Spleen (tissue), 11 donors: ENCODE data around the gene RAB30. TPM values are rescaled to one million over a fixed set of nuclear protein-coding genes. Genes with fewer than 3 reads are reported as not detected.

Source experiments
- DNase-seq: peaks from one replicate; pipeline ENCODE4 v3.0.0-alpha.2; 2020
- H3K27ac ChIP-seq, 8 donors: fragments of 200-600 bp; sonication (generic) in 7 of 8; 1 replicate in 4 of 8; 2 replicates in 4 of 8; pipeline versions ENCODE4 v1.5.0 to v1.8.0; 2016 to 2021; ENCODE audit warnings: inconsistent platforms in 4 of 8, mild to moderate bottlenecking in 4 of 8, moderate library complexity in 1 of 8
- H3K27me3 ChIP-seq, 7 donors: fragments of 200-600 bp; sonication (generic) in 6 of 7; replicated peaks in 1 of 7; 1 replicate in 4 of 7; 2 replicates in 3 of 7; pipeline versions ENCODE4 v1.5.0 to v1.8.0; 2016 to 2021; ENCODE audit warnings: inconsistent platforms in 3 of 7, mild to moderate bottlenecking in 1 of 7
- H3K36me3 ChIP-seq, 6 donors: fragments of 200-600 bp; sonication (generic) in 5 of 6; 1 replicate in 4 of 6; 2 replicates in 2 of 6; pipeline versions ENCODE4 v1.5.0 to v1.8.0; 2016 to 2021; ENCODE audit warnings: inconsistent platforms in 2 of 6
- H3K4me1 ChIP-seq, 6 donors: fragments of 200-600 bp; sonication (generic) in 5 of 6; 1 replicate in 3 of 6; 2 replicates in 3 of 6; pipeline versions ENCODE4 v1.5.0 to v1.8.0; 2016 to 2021; ENCODE audit warnings: inconsistent platforms in 3 of 6
- H3K4me3 ChIP-seq, 8 donors: fragments of 200-600 bp; sonication (generic) in 7 of 8; 1 replicate in 4 of 8; 2 replicates in 4 of 8; pipeline versions ENCODE4 v1.5.0 to v1.8.0; 2016 to 2021; ENCODE audit warnings: inconsistent platforms in 4 of 8, mild to moderate bottlenecking in 4 of 8, moderate library complexity in 2 of 8
- H3K9me3 ChIP-seq, 8 donors: fragments of 200-600 bp; sonication (generic) in 7 of 8; 1 replicate in 4 of 8; 2 replicates in 4 of 8; pipeline versions ENCODE4 v1.5.0 to v1.8.0; 2016 to 2021; ENCODE audit warnings: inconsistent platforms in 4 of 8
- CTCF ChIP-seq, 11 experiments: fragments of 200-600 bp in 7 of 11; fragments of 450-650 bp in 4 of 11; sonication (generic) in 4 of 11; IDR thresholded peaks in 8 of 11; conservative IDR thresholded peaks in 3 of 11; 1 replicate in 7 of 11; 2 replicates in 4 of 11; pipeline versions ENCODE4 v1.4.0 to v1.8.0; 2016 to 2021; ENCODE audit warnings: antibody characterized with exemption in 11 of 11, inconsistent platforms in 4 of 11, mild to moderate bottlenecking in 1 of 11
- POLR2A ChIP-seq, 3 donors: fragments of 450-650 bp; IDR thresholded peaks; one replicate each; pipeline ENCODE4 v1.5.1; 2017; ENCODE audit warnings: antibody characterized with exemption in 3 of 3, mild to moderate bottlenecking in 1 of 3
- POLR2AphosphoS5 ChIP-seq, 3 donors: sonication (generic); formaldehyde crosslinking; IDR thresholded peaks; one replicate each; pipeline ENCODE4 v1.5.1; 2017; ENCODE audit warnings: antibody characterized with exemption in 3 of 3
- WGBS, 5 donors: extraction: QIAGEN DNeasy Blood & Tissue Kit in 3 of 5; methylation state at CpG; one replicate each; pipeline versions ENCODE4 v1.1.5 to v1.1.7; 2013 to 2018; 5-methylcytosine and 5-hydroxymethylcytosine counted together
- intact Hi-C: fragments of 100-400 bp; cut with DNase I; formaldehyde crosslinking; loops from one replicate; pipeline ENCODE4 v1.15.0; 2023; ENCODE audit warnings: low total_unique reads
- polyA plus RNA-seq, 3 donors: library from polyadenylated mRNA; stranded (reverse); fragments of 200-250 nt; gene quantifications; one replicate each; pipeline ENCODE4 v1.2.1, GENCODE V29; 2013
- total RNA-seq, 7 donors: library from RNA; depleted of rRNA in 3 of 7; stranded (reverse); fragments of >200 nt in 3 of 7; fragmentation: NEBNext Ultra II Directional in 4 of 7; extraction: Animal tissue kit (Norgen Biotek cat#: 25700) in 4 of 7; gene quantifications; one replicate each; pipeline versions ENCODE4 v1.1.0 to v1.2.1, GENCODE V29; 2016 to 2021
- donor health status: healthy with polysubstance abuse.
- donor health status: DM: no; HTN: no; CAD: no; lungs with moderate emphysema.
- donor health status: DM: no; HTN: no; CAD: no.
- donor health status: Bipolar disorder and iron deficiency.
- donor health status: healthy.
- donor health status: DM: no; HTN: no; CAD: no.
- donor health status: DM: yes; HTN: yes; CAD: no.

The RAB30 gene
- total and polyA plus RNA-seq, 10 donors, result 3.8 to 42.8 (median 29.8) TPM

- H3K4me3 ChIP-seq, result no peak overlapping the region
- peaks cover 0 to under 1% (median 0%) of the 10 kb centered on the region in 6 donors for H3K36me3 ChIP-seq
- 77 to 93% (median 82%) methylated on average over 2 to 3 of the region's 3 CpGs for WGBS, 5 donors
- intact Hi-C loops, result no loop called here
- H3K4me1 ChIP-seq, result peaks cover 4 to 72% (median 23%) of the 10 kb centered on the region in 6 donors
- H3K9me3 ChIP-seq, result no peaks in the 10 kb centered on the region
- H3K27me3 ChIP-seq, result no peaks in the 10 kb centered on the region
- no peak for DNase-seq
- no peak overlapping the region for H3K27ac ChIP-seq
- TF ChIP-seq CTCF (IDR thresholded peaks at IDR 0.05 in 8 of 11, conservative IDR thresholded peaks at IDR 0.05 in 3 of 11) (no peak), POLR2A (IDR thresholded peaks at IDR 0.05) (no peak), POLR2AphosphoS5 (IDR thresholded peaks at IDR 0.05) (no peak)
Observed at GRCh38 chr11:83002053-83002452, 69.6 kb downstream of the RAB30 start.

- TF ChIP-seq CTCF (IDR thresholded peaks at IDR 0.05 in 8 of 11, conservative IDR thresholded peaks at IDR 0.05 in 3 of 11) (no peak), POLR2A (IDR thresholded peaks at IDR 0.05) (no peak), POLR2AphosphoS5 (IDR thresholded peaks at IDR 0.05) (no peak)
- Histone ChIP-seq H3K27ac (no peak overlapping the region), H3K27me3 (no peaks in the 10 kb centered on the region), H3K9me3 (no peaks in the 10 kb centered on the region), H3K4me3 (no peak overlapping the region), H3K36me3 (peaks cover 0 to 5% (median 0%) of the 10 kb centered on the region in 6 donors), H3K4me1 (peaks cover 0 to 76% (median 19%) of the 10 kb centered on the region in 6 donors)
- 90 to 96% (median 94%) methylated on average over 6 of the region's 6 CpGs for WGBS, 5 donors
- DNase-seq, result no peak
- intact Hi-C loops, result no loop called here
Observed at GRCh38 chr11:83000381-83000780, 71.3 kb downstream of the RAB30 start.

- H3K27ac ChIP-seq, result no peak overlapping the region
- H3K4me3 ChIP-seq, result no peak overlapping the region
- H3K36me3 ChIP-seq, result peaks cover 0 to 5% (median 0%) of the 10 kb centered on the region in 6 donors
- H3K27me3 ChIP-seq, result no peaks in the 10 kb centered on the region
- no peaks in the 10 kb centered on the region for H3K9me3 ChIP-seq
- peaks cover 4 to 82% (median 20%) of the 10 kb centered on the region in 6 donors for H3K4me1 ChIP-seq
- intact Hi-C loops, result no loop called here
- no peak for DNase-seq
- TF ChIP-seq CTCF (IDR thresholded peaks at IDR 0.05 in 8 of 11, conservative IDR thresholded peaks at IDR 0.05 in 3 of 11), result no peak
Observed at GRCh38 chr11:82999232-82999631, 72.5 kb downstream of the RAB30 start.

GRCh38 chr11:82998697-82999096 is 73.0 kb downstream of the RAB30 start:
- intact Hi-C loops, result no loop called here

More at GRCh38 chr11:82998697-82999096, 73.0 kb downstream of the RAB30 start:
- H3K27ac ChIP-seq, result no peak overlapping the region
- no peaks in the 10 kb centered on the region for H3K27me3 ChIP-seq
- no peak overlapping the region for H3K4me3 ChIP-seq
- peaks cover 4 to 87% (median 23%) of the 10 kb centered on the region in 6 donors for H3K4me1 ChIP-seq
- peaks cover 0 to 7% (median 0%) of the 10 kb centered on the region in 6 donors for H3K36me3 ChIP-seq
- 79 to 93% (median 84%) methylated on average over 2 of the region's 2 CpGs for WGBS, 5 donors
- no peaks in the 10 kb centered on the region for H3K9me3 ChIP-seq
- no peak for DNase-seq
- TF ChIP-seq POLR2A (IDR thresholded peaks at IDR 0.05), result no peak
